Stimulated activated naive CD4-positive, alpha-beta T cell treated with Interleukin-2 at 50 U/mL for 16 hours (primary cell): Measurements from ENCODE around the gene CACNA1B.
"Not testable (repeated sequence)": the region's sequence is repeated elsewhere in the genome, so short reads cannot be mapped to it uniquely, and the experiment has no call there.

Experiments
- DNase-seq: peaks from one replicate; lab custom pipeline; 2025; lab: John Stamatoyannopoulos, UW

CACNA1B gene

GRCh38 chr9:138099803-138100598 is 222.4 kb downstream of the CACNA1B start:
- DNase-seq: no peak

GRCh38 chr9:138100711-138101350 is 223.2 kb downstream of the CACNA1B start:
- DNase-seq: no peak

GRCh38 chr9:138101444-138102234 is 224.1 kb downstream of the CACNA1B start:
- no peak for DNase-seq

- no peak for DNase-seq
Observed at GRCh38 chr9:138102246-138103051, 224.9 kb downstream of the CACNA1B start.

GRCh38 chr9:138103111-138103848 is 225.7 kb downstream of the CACNA1B start:
- no peak for DNase-seq

- no peak for DNase-seq
Observed at GRCh38 chr9:138103849-138104206, 226.2 kb downstream of the CACNA1B start.

GRCh38 chr9:138104251-138105122 is 226.9 kb downstream of the CACNA1B start:
- no peak for DNase-seq

GRCh38 chr9:138105123-138105415 is 227.5 kb downstream of the CACNA1B start:
- no peak for DNase-seq

- DNase-seq: no peak
Observed at GRCh38 chr9:138105561-138106505, 228.3 kb downstream of the CACNA1B start.

GRCh38 chr9:138107039-138107438 is 229.5 kb downstream of the CACNA1B start:
- DNase-seq: not testable (repeated sequence)

GRCh38 chr9:138111607-138112006 is 234.0 kb downstream of the CACNA1B start:
- DNase-seq: no peak

GRCh38 chr9:138112090-138112748 is 234.6 kb downstream of the CACNA1B start:
- DNase-seq: no peak

GRCh38 chr9:138112791-138113600 is 235.4 kb downstream of the CACNA1B start:
- DNase-seq: no peak

- not testable (repeated sequence) for DNase-seq
Observed at GRCh38 chr9:138113701-138114325, 236.2 kb downstream of the CACNA1B start.

GRCh38 chr9:138114501-138115245 is 237.1 kb downstream of the CACNA1B start:
- no peak for DNase-seq

- DNase-seq: no peak
Observed at GRCh38 chr9:138115506-138115905, 237.9 kb downstream of the CACNA1B start.

- DNase-seq: no peak
Observed at GRCh38 chr9:138116521-138116920, 238.9 kb downstream of the CACNA1B start.
